GM23248 (cell line): ENCODE measurements around the gene PSMC5. TPM values are rescaled to one million over a fixed set of nuclear protein-coding genes. Genes with fewer than 3 reads are reported as not detected.

ENCODE experiments used
- DNase-seq: peaks from one replicate; pipeline ENCODE4 v3.0.0-alpha.2; 2015
- H2AFZ ChIP-seq: fragments of 200-600 bp; sonication (generic); 2 replicates; pipeline ENCODE4 v1.6.1; 2016; ENCODE audit warnings: antibody characterized with exemption
- H3F3A ChIP-seq: fragments of 200-600 bp; sonication (generic); 2 replicates; pipeline ENCODE4 v1.6.1; 2016; ENCODE audit warnings: mild to moderate bottlenecking, antibody characterized with exemption, mixed run types; ENCODE audit not compliant: insufficient read depth
- H3K27ac ChIP-seq: fragments of 200-600 bp; sonication (generic); 2 replicates; pipeline ENCODE4 v1.5.1; 2016; ENCODE audit warnings: mild to moderate bottlenecking
- H3K27me3 ChIP-seq: fragments of 200-600 bp; sonication (generic); replicated peaks from 2 replicates; pipeline ENCODE4 v1.6.1; 2016; ENCODE audit warnings: mild to moderate bottlenecking; ENCODE audit not compliant: insufficient read depth
- H3K36me3 ChIP-seq: fragments of 200-600 bp; sonication (generic); 2 replicates; pipeline ENCODE4 v1.6.1; 2016; ENCODE audit warnings: low read depth, mild to moderate bottlenecking
- H3K4me1 ChIP-seq: fragments of 200-600 bp; sonication (generic); 2 replicates; pipeline ENCODE4 v1.6.1; 2016; ENCODE audit warnings: mild to moderate bottlenecking; ENCODE audit not compliant: insufficient read depth
- H3K4me2 ChIP-seq: fragments of 200-600 bp; sonication (generic); one replicate; pipeline ENCODE4 v1.6.1; 2016; ENCODE audit warnings: mild to moderate bottlenecking; ENCODE audit not compliant: unreplicated experiment
- H3K4me3 ChIP-seq: fragments of 200-600 bp; sonication (generic); 2 replicates; pipeline ENCODE4 v1.5.1; 2016; ENCODE audit warnings: mild to moderate bottlenecking
- H3K79me2 ChIP-seq: fragments of 200-600 bp; sonication (generic); 2 replicates; pipeline ENCODE4 v1.6.1; 2016; ENCODE audit warnings: mild to moderate bottlenecking; ENCODE audit not compliant: insufficient read depth
- H3K9ac ChIP-seq: fragments of 200-600 bp; sonication (generic); 2 replicates; pipeline ENCODE4 v1.6.1; 2016; ENCODE audit warnings: mild to moderate bottlenecking
- H3K9me2 ChIP-seq: fragments of 200-600 bp; sonication (generic); 2 replicates; pipeline ENCODE4 v1.6.1; 2016; ENCODE audit warnings: mixed run types, mild to moderate bottlenecking, moderate library complexity; ENCODE audit not compliant: insufficient read depth
- H3K9me3 ChIP-seq: fragments of 200-600 bp; sonication (generic); one replicate; pipeline ENCODE4 v1.6.1; 2017; ENCODE audit warnings: low read depth
- H4K20me1 ChIP-seq: fragments of 200-600 bp; sonication (generic); 2 replicates; pipeline ENCODE4 v1.6.0; 2016; ENCODE audit not compliant: insufficient read depth
- EZH2 ChIP-seq: fragments of 200-600 bp; sonication (generic); IDR thresholded peaks from 2 replicates; pipeline ENCODE4 v1.6.1; 2018; ENCODE audit warnings: antibody characterized with exemption, mild to moderate bottlenecking; ENCODE audit not compliant: insufficient read depth, poor library complexity, severe bottlenecking
- EZH2phosphoT487 ChIP-seq: fragments of 200-600 bp; sonication (generic); IDR thresholded peaks from 2 replicates; pipeline ENCODE4 v1.6.1; 2018; ENCODE audit warnings: antibody characterized with exemption, moderate library complexity, mild to moderate bottlenecking, low read depth; ENCODE audit not compliant: insufficient read depth
- WGBS, 2 experiments: methylation state at CpG; one replicate each; pipeline ENCODE4 v1.1.6; 2015 to 2017; ENCODE audit warnings: low lambda C conversion rate in 2 of 2, low coverage in 1 of 2; ENCODE audit errors: missing lambda C conversion rate in 2 of 2; 5-methylcytosine and 5-hydroxymethylcytosine counted together
- in situ Hi-C: fragments of 300-500 bp; cut with MboI; formaldehyde crosslinking; loops from 2 replicates; pipeline ENCODE4 v1.15.0; 2020
- polyA plus RNA-seq: library from polyadenylated mRNA; unstranded; fragments of >200 nt; fragmentation: Nextera tagmentation; extraction: Ambion mirVana; gene quantifications from 2 replicates; pipeline ENCODE4 v1.2.1, GENCODE V29; 2016
- total RNA-seq: library from RNA; depleted of rRNA; stranded (reverse); fragments of >200 nt; shearing (Covaris generic); gene quantifications from 2 replicates; pipeline ENCODE4 v1.2.3, GENCODE V29; 2014

Gene PSMC5
- total and polyA plus RNA-seq, 2 experiments from 2014 or later, result 60.5 to 180 TPM

- Histone ChIP-seq H3K79me2 (peaks cover 49% of the 10 kb centered on the region), H3F3A (peaks cover 40% of the 10 kb centered on the region), H4K20me1 (no peaks in the 10 kb centered on the region), H3K4me3 (no peak overlapping the region), H3K27ac (no peak overlapping the region), H3K27me3 (no peaks in the 10 kb centered on the region), H3K9me3 (no peaks in the 10 kb centered on the region), H2AFZ (no peak overlapping the region), H3K9me2 (no peaks in the 10 kb centered on the region), H3K9ac (no peak overlapping the region), H3K36me3 (peaks cover 38% of the 10 kb centered on the region), H3K4me2 (no peak overlapping the region), H3K4me1 (peaks cover 8% of the 10 kb centered on the region)
- TF ChIP-seq EZH2, result no peak
- no peak for TF ChIP-seq EZH2phosphoT487
- no peak for DNase-seq
- WGBS, 2 experiments, result 87 to 90% methylated on average over 15 of the region's 15 CpGs
- in situ Hi-C loops, result no loop called here
Measured at GRCh38 chr17:63830904-63831491, 3.8 kb downstream of the PSMC5 start.

GRCh38 chr17:63831505-63831904 is 4.3 kb downstream of the PSMC5 start:
- Histone ChIP-seq H3K9me2 (no peaks in the 10 kb centered on the region), H3K27ac (no peak overlapping the region), H3K4me1 (peaks cover 8% of the 10 kb centered on the region), H4K20me1 (no peaks in the 10 kb centered on the region), H3K27me3 (no peaks in the 10 kb centered on the region), H2AFZ (no peak overlapping the region), H3K9me3 (no peaks in the 10 kb centered on the region), H3K9ac (no peak overlapping the region), H3K36me3 (peaks cover 38% of the 10 kb centered on the region), H3K79me2 (peaks cover 49% of the 10 kb centered on the region), H3K4me2 (no peak overlapping the region), H3F3A (peaks cover 40% of the 10 kb centered on the region), H3K4me3 (no peak overlapping the region)
- WGBS, 2 experiments, result 85 to 88% methylated on average over 8 of the region's 8 CpGs
- in situ Hi-C loops, result no loop called here
- TF ChIP-seq EZH2phosphoT487, result no peak
- TF ChIP-seq EZH2, result no peak
- DNase-seq, result no peak

DNA sequence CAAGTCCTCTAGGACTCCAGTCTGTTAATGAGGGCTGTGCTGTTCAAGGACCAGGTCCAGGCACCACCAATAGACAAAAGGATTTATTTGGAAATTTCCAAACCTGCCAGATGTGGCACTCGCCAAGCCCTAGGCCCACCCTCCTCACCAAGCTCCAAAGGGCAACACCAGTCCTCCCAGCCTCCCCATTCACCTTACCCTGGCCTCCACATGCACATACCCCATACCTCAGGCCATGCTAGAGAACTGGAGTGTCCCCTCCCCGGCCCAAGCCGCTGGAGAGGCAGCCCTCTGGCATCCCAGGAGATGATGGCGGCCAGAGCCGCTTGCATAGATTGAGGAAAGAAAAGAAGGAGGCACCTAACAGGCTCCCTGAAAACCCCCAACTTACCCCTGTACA is 4.8 kb downstream of the PSMC5 start:
- WGBS, 2 experiments, result 90 to 93% methylated on average over 5 of the region's 5 CpGs
- peaks cover 52% of the 10 kb centered on the region for H3K79me2 ChIP-seq
- no peak overlapping the region for H3K4me2 ChIP-seq
- peaks cover 40% of the 10 kb centered on the region for H3F3A ChIP-seq
- H3K36me3 ChIP-seq, result peaks cover 38% of the 10 kb centered on the region
- no peaks in the 10 kb centered on the region for H3K9me2 ChIP-seq
- no peaks in the 10 kb centered on the region for H4K20me1 ChIP-seq
- TF ChIP-seq EZH2phosphoT487 (no peak), EZH2 (no peak)
- DNase-seq, result no peak
- in situ Hi-C loops, result no loop called here
- H3K27ac ChIP-seq, result no peak overlapping the region
- no peaks in the 10 kb centered on the region for H3K9me3 ChIP-seq
- H3K4me1 ChIP-seq, result peaks cover 8% of the 10 kb centered on the region
- no peak overlapping the region for H2AFZ ChIP-seq
- no peak overlapping the region for H3K9ac ChIP-seq
- no peak overlapping the region for H3K4me3 ChIP-seq
- no peaks in the 10 kb centered on the region for H3K27me3 ChIP-seq

DNA sequence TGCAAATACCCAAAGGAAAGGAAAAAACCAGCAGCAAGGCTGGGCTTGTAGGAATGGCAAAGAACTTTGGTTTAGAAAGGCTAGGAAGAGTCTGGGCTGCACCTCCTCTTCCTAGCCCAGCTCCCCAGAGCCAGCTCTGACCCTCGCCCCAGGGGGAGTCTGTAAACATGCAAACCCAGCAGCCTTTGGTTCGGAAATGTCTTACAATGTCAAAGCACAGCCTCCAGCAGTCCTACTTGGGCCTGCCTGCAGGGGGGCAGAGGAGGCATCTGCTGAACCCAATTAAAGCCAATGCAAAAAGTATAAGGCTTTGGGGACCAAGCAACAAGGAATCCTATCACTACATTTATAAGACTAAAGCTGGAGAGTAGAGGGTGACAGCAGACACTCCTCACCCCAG is 5.2 kb downstream of the PSMC5 start:
- Histone ChIP-seq H3F3A (peaks cover 40% of the 10 kb centered on the region), H4K20me1 (no peaks in the 10 kb centered on the region), H3K79me2 (peaks cover 57% of the 10 kb centered on the region), H3K9me2 (no peaks in the 10 kb centered on the region), H2AFZ (no peak overlapping the region), H3K27ac (no peak overlapping the region), H3K9ac (no peak overlapping the region), H3K36me3 (peaks cover 38% of the 10 kb centered on the region), H3K9me3 (no peaks in the 10 kb centered on the region), H3K4me1 (peaks cover 8% of the 10 kb centered on the region), H3K4me2 (no peak overlapping the region), H3K27me3 (no peaks in the 10 kb centered on the region), H3K4me3 (no peak overlapping the region)
- no peak for DNase-seq
- in situ Hi-C loops, result no loop called here
- WGBS, 2 experiments, result 73 to 92% methylated on average over 2 of the region's 2 CpGs
- TF ChIP-seq EZH2 (no peak), EZH2phosphoT487 (no peak)
